ENCODE results near the gene CPEB4. TPM values are rescaled to one million over a fixed set of nuclear protein-coding genes. Genes with fewer than 3 reads are reported as not detected.

CPEB4 gene
- total RNA-seq, 4 donors from 2014 or later: 43.3 to 60.6 (median 52.4) TPM

GRCh38 chr5:174000076-174000475 is 111.9 kb downstream of the CPEB4 start:
- H3K36me3 ChIP-seq: no peaks in the 10 kb centered on the region
- peaks cover 20% of the 10 kb centered on the region for H3K27me3 ChIP-seq
- TF ChIP-seq POLR2AphosphoS5 (IDR thresholded peaks at IDR 0.05) (no peak), POLR2A (IDR thresholded peaks at IDR 0.05) (no peak), EP300 (IDR thresholded peaks at IDR 0.05) (no peak), CTCF (IDR thresholded peaks at IDR 0.05) (no peak)
- WGBS, 2 donors (ENCODE audit: low coverage in 1 of 2): 77 to 82% methylated on average over 4 of the region's 4 CpGs
- no peaks in the 10 kb centered on the region for H3K9me3 ChIP-seq
- no peak for ATAC-seq
- no peaks in the 10 kb centered on the region for H3K4me1 ChIP-seq
- H3K27ac ChIP-seq: no peak overlapping the region
- H3K4me3 ChIP-seq: no peak overlapping the region

- H3K27me3 ChIP-seq: no peaks in the 10 kb centered on the region
- H3K36me3 ChIP-seq: no peaks in the 10 kb centered on the region
- no peak overlapping the region for H3K4me3 ChIP-seq
- H3K27ac ChIP-seq: no peak overlapping the region
- no peaks in the 10 kb centered on the region for H3K9me3 ChIP-seq
- no peak for ATAC-seq
- H3K4me1 ChIP-seq: no peaks in the 10 kb centered on the region
- no peak for TF ChIP-seq EP300 (IDR thresholded peaks at IDR 0.05)
- no peak for TF ChIP-seq CTCF (IDR thresholded peaks at IDR 0.05)
- no peak for TF ChIP-seq POLR2A (IDR thresholded peaks at IDR 0.05)
- no peak for TF ChIP-seq POLR2AphosphoS5 (IDR thresholded peaks at IDR 0.05)
Measured at GRCh38 chr5:174003795-174004194, 115.6 kb downstream of the CPEB4 start.

GRCh38 chr5:174008922-174009321 is 120.8 kb downstream of the CPEB4 start:
- H3K27ac ChIP-seq: no peak overlapping the region
- TF ChIP-seq POLR2A (IDR thresholded peaks at IDR 0.05) (no peak), CTCF (IDR thresholded peaks at IDR 0.05) (no peak), EP300 (IDR thresholded peaks at IDR 0.05) (no peak), POLR2AphosphoS5 (IDR thresholded peaks at IDR 0.05) (no peak)
- H3K4me3 ChIP-seq: no peak overlapping the region
- no peaks in the 10 kb centered on the region for H3K36me3 ChIP-seq
- H3K9me3 ChIP-seq: no peaks in the 10 kb centered on the region
- WGBS, 2 donors (ENCODE audit: low coverage in 1 of 2): 73 to 93% methylated on average over 2 to 5 of the region's 5 CpGs
- no peaks in the 10 kb centered on the region for H3K4me1 ChIP-seq
- no peak for ATAC-seq
- no peaks in the 10 kb centered on the region for H3K27me3 ChIP-seq

- H3K4me3 ChIP-seq: no peak overlapping the region
- H3K36me3 ChIP-seq: no peaks in the 10 kb centered on the region
- no peaks in the 10 kb centered on the region for H3K9me3 ChIP-seq
- H3K27me3 ChIP-seq: no peaks in the 10 kb centered on the region
- WGBS, 2 donors (ENCODE audit: low coverage in 1 of 2): 60% methylated on average over 1 of the region's 1 CpG; no CpG with 5 or more reads in 1 of the 2 donors
- H3K27ac ChIP-seq: no peak overlapping the region
- no peaks in the 10 kb centered on the region for H3K4me1 ChIP-seq
- ATAC-seq: no peak
- TF ChIP-seq CTCF (IDR thresholded peaks at IDR 0.05): no peak
Measured at GRCh38 chr5:174010365-174010764, 122.2 kb downstream of the CPEB4 start.

GRCh38 chr5:174011441-174011840 is 123.3 kb downstream of the CPEB4 start:
- Histone ChIP-seq H3K27ac (no peak overlapping the region), H3K27me3 (no peaks in the 10 kb centered on the region), H3K4me1 (no peaks in the 10 kb centered on the region), H3K36me3 (no peaks in the 10 kb centered on the region), H3K9me3 (no peaks in the 10 kb centered on the region), H3K4me3 (no peak overlapping the region)
- WGBS, 2 donors (ENCODE audit: low coverage in 1 of 2): 45 to 52% methylated on average over 3 of the region's 3 CpGs
- no peak for TF ChIP-seq EP300 (IDR thresholded peaks at IDR 0.05)
- no peak for TF ChIP-seq POLR2AphosphoS5 (IDR thresholded peaks at IDR 0.05)
- TF ChIP-seq POLR2A (IDR thresholded peaks at IDR 0.05): no peak
- TF ChIP-seq CTCF (IDR thresholded peaks at IDR 0.05): no peak
- ATAC-seq: no peak

Other genes with a start within 250 kb of the CPEB4 start
- gene C5orf47, start 100.8 kb downstream of the CPEB4 start, total RNA-seq: not detected
- 1 to 10 TPM in 3 of 4 donors, not detected in 1; 1.9 to 4.6 (median 2.7) TPM for gene NSG2, start 157.4 kb downstream of the CPEB4 start, total RNA-seq

Measured in gastroesophageal sphincter (tissue), 4 donors.